ENCODE results near the gene TIGD3.
A peak's percentile ranks its signal among the peaks of the same experiment; 100 is the strongest.

The TIGD3 gene

GRCh38 chr11:65386307-65387140 is 32.0 kb downstream of the TIGD3 start, which contains the start of gene FRMD8:
FRMD8 (plus strand) TSS chr11:65386637; CDS start chr11:65387037, 400 bp downstream.
- TF ChIP-seq SUZ12 (IDR thresholded peaks at IDR 0.05) (no peak), FOXK2 (IDR thresholded peaks at IDR 0.05) (no peak), LEF1 (IDR thresholded peaks at IDR 0.05; ENCODE audit: borderline replicate concordance) (no peak), TARDBP (IDR thresholded peaks at IDR 0.05) (peak; percentile 96), NFRKB (IDR thresholded peaks at IDR 0.05) (no peak), ELF4 (IDR thresholded peaks at IDR 0.05) (no peak), HDGF (IDR thresholded peaks at IDR 0.05; ENCODE audit: borderline replicate concordance) (no peak; the same call in 1 of the 2 replicates), L3MBTL2 (conservative IDR thresholded peaks at IDR 0.05) (peak; percentile 92)
- POLR2A ChIA-PET: interaction anchor here (0.5 to 16.9 kb wide), 10 partner anchors 10 to 402 kb away, joined by 3 to 264 read pairs (median 4); partner anchors contain the start of genes MALAT1 and NEAT1
- CTCF ChIA-PET: interaction anchor here (1.1 to 2.1 kb wide), 3 partner anchors 15 to 30 kb away, joined by 4 to 8 read pairs (median 7); no protein-coding TSS in a partner anchor
- DNase-seq (ENCODE audit: extremely low spot score): peak; percentile 91

- DNase-seq (ENCODE audit: extremely low spot score): no peak
- ChIA-PET CTCF (interaction anchor here (1.3 to 1.7 kb wide), 2 partner anchors 27 to 80 kb away, joined by 5 to 7 read pairs; no protein-coding TSS in a partner anchor), POLR2A (interaction anchor here (0.8 to 16.9 kb wide), 8 partner anchors 9 to 113 kb away, joined by 3 to 264 read pairs (median 4); partner anchors contain the start of genes MALAT1 and NEAT1)
- TF ChIP-seq SUZ12 (IDR thresholded peaks at IDR 0.05): no peak
- no peak for TF ChIP-seq TARDBP (IDR thresholded peaks at IDR 0.05)
- no peak for TF ChIP-seq L3MBTL2 (conservative IDR thresholded peaks at IDR 0.05)
- TF ChIP-seq CTBP1 (IDR thresholded peaks at IDR 0.05; ENCODE audit: borderline replicate concordance): no peak
- TF ChIP-seq FOXA1 (IDR thresholded peaks at IDR 0.05): no peak
- TF ChIP-seq ARNT (IDR thresholded peaks at IDR 0.05): no peak
- no peak for TF ChIP-seq ELF4 (IDR thresholded peaks at IDR 0.05)
- no peak for TF ChIP-seq LEF1 (IDR thresholded peaks at IDR 0.05; ENCODE audit: borderline replicate concordance)
- no peak for TF ChIP-seq ZNF384 (IDR thresholded peaks at IDR 0.05)
- TF ChIP-seq HDGF (IDR thresholded peaks at IDR 0.05; ENCODE audit: borderline replicate concordance): no peak
- TF ChIP-seq BHLHE40 (IDR thresholded peaks at IDR 0.05; ENCODE audit: borderline replicate concordance): no peak
- no peak for TF ChIP-seq PKNOX1 (IDR thresholded peaks at IDR 0.05)
- no peak for TF ChIP-seq NFRKB (IDR thresholded peaks at IDR 0.05)
- TF ChIP-seq SP1 (IDR thresholded peaks at IDR 0.05): no peak
- no peak for TF ChIP-seq FOXM1 (IDR thresholded peaks at IDR 0.05; ENCODE audit: borderline replicate concordance)
- TF ChIP-seq FOXK2 (IDR thresholded peaks at IDR 0.05): no peak
These were observed 34.2 kb downstream of the TIGD3 start for GRCh38 chr11:65388731-65389130.

GRCh38 chr11:65389294-65389980 is 34.9 kb downstream of the TIGD3 start:
- no peak for DNase-seq (ENCODE audit: extremely low spot score)
- TF ChIP-seq BHLHE40 (IDR thresholded peaks at IDR 0.05; ENCODE audit: borderline replicate concordance) (no peak), CTBP1 (IDR thresholded peaks at IDR 0.05; ENCODE audit: borderline replicate concordance) (no peak), HDGF (IDR thresholded peaks at IDR 0.05; ENCODE audit: borderline replicate concordance) (no peak), L3MBTL2 (conservative IDR thresholded peaks at IDR 0.05) (no peak), PKNOX1 (IDR thresholded peaks at IDR 0.05) (no peak), ZNF384 (IDR thresholded peaks at IDR 0.05) (no peak), FOXM1 (IDR thresholded peaks at IDR 0.05; ENCODE audit: borderline replicate concordance) (no peak), NFRKB (IDR thresholded peaks at IDR 0.05) (no peak), ELF4 (IDR thresholded peaks at IDR 0.05) (no peak), SUZ12 (IDR thresholded peaks at IDR 0.05) (no peak), LEF1 (IDR thresholded peaks at IDR 0.05; ENCODE audit: borderline replicate concordance) (no peak), TARDBP (IDR thresholded peaks at IDR 0.05) (no peak), FOXA1 (IDR thresholded peaks at IDR 0.05) (no peak), SP1 (IDR thresholded peaks at IDR 0.05) (no peak), ARNT (IDR thresholded peaks at IDR 0.05) (no peak), FOXK2 (IDR thresholded peaks at IDR 0.05) (no peak)
- ChIA-PET POLR2A (interaction anchor here (1.5 to 16.9 kb wide), 3 partner anchors 31 to 112 kb away, joined by 4 to 264 read pairs (median 38); partner anchors contain the start of genes MALAT1 and NEAT1), CTCF (interaction anchor here (1.9 kb wide), 1 partner anchor 27 kb away, joined by 5 read pairs; no protein-coding TSS in a partner anchor)

- no peak for DNase-seq (ENCODE audit: extremely low spot score)
- ChIA-PET POLR2A (interaction anchor here (1.5 to 16.9 kb wide), 3 partner anchors 30 to 111 kb away, joined by 4 to 264 read pairs (median 38); partner anchors contain the start of genes MALAT1 and NEAT1), CTCF (interaction anchor here (1.9 kb wide), 1 partner anchor 26 kb away, joined by 5 read pairs; no protein-coding TSS in a partner anchor)
- TF ChIP-seq PKNOX1 (IDR thresholded peaks at IDR 0.05): no peak
- no peak for TF ChIP-seq LEF1 (IDR thresholded peaks at IDR 0.05; ENCODE audit: borderline replicate concordance)
- no peak for TF ChIP-seq NFRKB (IDR thresholded peaks at IDR 0.05)
- TF ChIP-seq ARNT (IDR thresholded peaks at IDR 0.05): no peak
- no peak for TF ChIP-seq FOXM1 (IDR thresholded peaks at IDR 0.05; ENCODE audit: borderline replicate concordance)
- no peak for TF ChIP-seq FOXA1 (IDR thresholded peaks at IDR 0.05)
- no peak for TF ChIP-seq BHLHE40 (IDR thresholded peaks at IDR 0.05; ENCODE audit: borderline replicate concordance)
- TF ChIP-seq SP1 (IDR thresholded peaks at IDR 0.05): no peak
- no peak for TF ChIP-seq TARDBP (IDR thresholded peaks at IDR 0.05)
These were observed 35.8 kb downstream of the TIGD3 start for GRCh38 chr11:65390099-65390941.
